ENCODE results near the gene ADK.
"Not testable (repeated sequence)": the region's sequence is repeated elsewhere in the genome, so short reads cannot be mapped to it uniquely, and the experiment has no call there.

The ADK gene

DNA sequence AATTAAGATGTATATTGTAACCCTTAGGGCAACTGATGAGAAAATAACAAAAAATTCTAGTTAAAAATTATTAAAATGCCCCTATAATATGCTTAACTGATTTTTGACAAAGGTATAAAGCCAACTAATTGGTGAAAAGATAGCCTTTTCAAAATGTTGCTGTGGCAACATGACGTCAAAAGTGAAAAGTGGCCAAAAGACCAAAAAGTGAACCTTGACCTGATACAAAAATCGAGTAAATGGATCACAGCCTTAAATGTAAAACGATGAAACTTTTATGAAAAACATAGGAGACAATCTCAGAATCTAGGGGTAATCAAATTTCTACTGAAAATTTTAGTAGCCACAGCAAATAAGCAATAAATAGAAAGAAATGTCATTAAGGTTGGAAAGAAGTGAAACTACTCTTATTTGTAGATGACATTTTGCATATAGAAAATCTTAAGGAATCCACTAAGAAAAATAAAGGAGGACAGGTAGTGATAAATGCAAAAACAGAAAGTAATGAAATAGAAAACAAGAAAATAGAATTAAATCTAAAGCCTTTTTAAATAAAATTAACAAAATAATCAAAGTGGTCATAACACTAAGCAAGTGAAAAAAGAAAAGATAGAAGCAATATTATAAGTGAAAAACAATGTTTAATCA is 285.6 kb downstream of the ADK start:
- TF ChIP-seq, protein P1, sequence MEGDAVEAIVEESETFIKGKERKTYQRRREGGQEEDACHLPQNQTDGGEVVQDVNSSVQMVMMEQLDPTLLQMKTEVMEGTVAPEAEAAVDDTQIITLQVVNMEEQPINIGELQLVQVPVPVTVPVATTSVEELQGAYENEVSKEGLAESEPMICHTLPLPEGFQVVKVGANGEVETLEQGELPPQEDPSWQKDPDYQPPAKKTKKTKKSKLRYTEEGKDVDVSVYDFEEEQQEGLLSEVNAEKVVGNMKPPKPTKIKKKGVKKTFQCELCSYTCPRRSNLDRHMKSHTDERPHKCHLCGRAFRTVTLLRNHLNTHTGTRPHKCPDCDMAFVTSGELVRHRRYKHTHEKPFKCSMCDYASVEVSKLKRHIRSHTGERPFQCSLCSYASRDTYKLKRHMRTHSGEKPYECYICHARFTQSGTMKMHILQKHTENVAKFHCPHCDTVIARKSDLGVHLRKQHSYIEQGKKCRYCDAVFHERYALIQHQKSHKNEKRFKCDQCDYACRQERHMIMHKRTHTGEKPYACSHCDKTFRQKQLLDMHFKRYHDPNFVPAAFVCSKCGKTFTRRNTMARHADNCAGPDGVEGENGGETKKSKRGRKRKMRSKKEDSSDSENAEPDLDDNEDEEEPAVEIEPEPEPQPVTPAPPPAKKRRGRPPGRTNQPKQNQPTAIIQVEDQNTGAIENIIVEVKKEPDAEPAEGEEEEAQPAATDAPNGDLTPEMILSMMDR (IDR thresholded peaks at IDR 0.05; ENCODE audit: low read depth, low read length, missing control alignments), result no peak
- no peak overlapping the region for H3K4me3 ChIP-seq (ENCODE audit: low read depth, low read length)
- no peak for DNase-seq (ENCODE audit: low read depth)

DNA sequence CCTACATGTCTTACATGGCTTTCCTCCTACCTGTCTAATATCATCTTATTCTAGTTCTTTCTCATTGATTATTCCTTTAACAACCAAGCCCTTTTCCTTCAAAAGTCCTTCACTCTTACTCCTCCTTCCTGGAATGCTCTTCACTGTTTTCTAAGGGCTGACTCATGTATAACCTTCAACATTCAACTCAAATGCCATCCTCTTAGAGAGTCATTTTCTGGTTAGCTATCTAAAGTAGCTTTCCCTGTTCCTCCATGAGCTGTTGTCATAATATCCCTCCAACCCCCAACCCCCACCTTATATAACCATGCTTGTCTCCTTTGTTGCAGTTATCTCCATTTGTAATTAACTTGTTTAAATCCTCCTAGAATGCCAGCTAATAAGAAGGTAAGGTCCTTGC is 286.8 kb downstream of the ADK start:
- DNase-seq (ENCODE audit: low read depth), result no peak
- TF ChIP-seq, protein P1 (IDR thresholded peaks at IDR 0.05; ENCODE audit: low read depth, low read length, missing control alignments), result no peak
- H3K4me3 ChIP-seq (ENCODE audit: low read depth, low read length), result no peak overlapping the region

- TF ChIP-seq, protein P1 (IDR thresholded peaks at IDR 0.05; ENCODE audit: low read depth, low read length, missing control alignments), result no peak
- no peak overlapping the region for H3K4me3 ChIP-seq (ENCODE audit: low read depth, low read length)
- DNase-seq (ENCODE audit: low read depth), result no peak
These were observed 288.2 kb downstream of the ADK start for GRCh38 chr10:74439213-74439612.

- TF ChIP-seq, protein P1 (IDR thresholded peaks at IDR 0.05; ENCODE audit: low read depth, low read length, missing control alignments), result no peak
- H3K4me3 ChIP-seq (ENCODE audit: low read depth, low read length), result no peak overlapping the region
- no peak for DNase-seq (ENCODE audit: low read depth)
These were observed 294.5 kb downstream of the ADK start for GRCh38 chr10:74445493-74445892.

GRCh38 chr10:74450602-74451001 is 299.6 kb downstream of the ADK start:
- TF ChIP-seq, protein P1 (IDR thresholded peaks at IDR 0.05; ENCODE audit: low read depth, low read length, missing control alignments), result no peak
- no peak for DNase-seq (ENCODE audit: low read depth)
- no peak overlapping the region for H3K4me3 ChIP-seq (ENCODE audit: low read depth, low read length)

DNA sequence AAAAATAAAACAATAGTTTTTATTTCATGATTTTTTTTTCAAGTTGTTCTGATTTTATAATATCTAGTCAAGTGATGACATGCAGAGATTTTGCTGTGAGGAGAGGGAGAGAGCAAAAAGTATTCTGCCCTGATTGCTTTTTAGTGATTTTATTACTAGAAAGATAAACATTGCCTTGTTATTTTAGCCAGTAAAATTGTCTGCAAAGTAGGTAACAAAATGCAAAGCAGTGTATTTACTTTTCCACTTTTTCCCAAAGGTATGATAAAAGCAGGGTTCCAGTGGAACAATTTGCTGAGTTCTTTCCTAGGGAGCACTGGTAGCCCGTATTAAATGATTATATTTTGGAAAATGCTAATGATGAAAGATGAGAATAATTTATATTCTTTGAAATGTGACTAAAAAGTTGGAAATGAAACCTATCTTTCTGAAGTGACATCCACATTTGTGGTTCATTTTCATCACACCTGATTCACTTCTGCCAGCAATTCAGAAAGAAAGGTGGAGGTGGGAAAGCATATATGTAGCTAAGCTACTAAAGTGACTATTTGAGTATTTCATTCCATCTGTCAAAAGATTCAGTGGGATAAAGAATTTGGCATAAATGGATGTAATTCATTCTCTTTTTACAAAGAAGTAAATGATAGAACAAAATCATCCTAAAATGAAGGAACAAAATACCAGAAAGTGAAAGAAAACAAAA is 300.3 kb downstream of the ADK start:
- no peak for DNase-seq (ENCODE audit: low read depth)
- no peak overlapping the region for H3K4me3 ChIP-seq (ENCODE audit: low read depth, low read length)
- TF ChIP-seq, protein P1 (IDR thresholded peaks at IDR 0.05; ENCODE audit: low read depth, low read length, missing control alignments), result no peak

DNA sequence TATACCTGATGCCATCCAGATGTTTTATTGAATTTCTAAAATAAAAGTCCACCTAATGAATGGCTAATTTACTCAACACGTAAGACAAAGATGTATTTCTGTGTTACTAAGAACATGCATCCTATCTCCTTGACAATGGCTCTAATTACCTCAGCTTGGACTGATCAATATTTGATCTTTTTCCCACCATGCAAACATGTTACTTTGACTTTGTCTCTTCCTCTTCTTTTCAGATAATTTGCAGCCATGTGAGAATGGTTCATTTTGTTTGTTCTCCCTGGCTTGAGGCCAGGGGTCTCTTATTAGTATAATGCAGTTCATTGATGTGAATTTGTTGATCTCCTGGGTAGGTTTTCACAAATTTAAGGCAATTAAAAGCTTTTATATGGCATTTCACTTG is 302.1 kb downstream of the ADK start:
- DNase-seq (ENCODE audit: low read depth), result no peak
- TF ChIP-seq, protein P1 (IDR thresholded peaks at IDR 0.05; ENCODE audit: low read depth, low read length, missing control alignments), result no peak
- no peak overlapping the region for H3K4me3 ChIP-seq (ENCODE audit: low read depth, low read length)

- not testable (repeated sequence) for DNase-seq (ENCODE audit: low read depth); H3K4me3 ChIP-seq (ENCODE audit: low read depth, low read length)
These were observed 306.5 kb downstream of the ADK start for GRCh38 chr10:74457478-74457877.

All from GM12864 (cell line).